ENCODE measurements around the gene FBXL14.

GRCh38 chr12:1529862-1530591 lies 64.4 kb downstream of the FBXL14 start:
- TF ChIP-seq CTCF (IDR thresholded peaks at IDR 0.05): no peak
- TF ChIP-seq POLR2A (IDR thresholded peaks at IDR 0.05): no peak
